HG02981 (cell line): ENCODE data around the gene DNMT3B.

Experiments used
- ATAC-seq: cut with Tn5 transposase; IDR thresholded peaks from one replicate; pipeline ENCODE4 v1.9.1; 2021; ENCODE audit warnings: mild to moderate bottlenecking, moderate library complexity; ENCODE audit not compliant: unreplicated experiment

The DNMT3B gene

GRCh38 chr20:32820698-32821377 lies 58.7 kb downstream of the DNMT3B start:
- ATAC-seq = no peak

- ATAC-seq = no peak
Measured at GRCh38 chr20:32822225-32822624, 60.0 kb downstream of the DNMT3B start.

- ATAC-seq = no peak
Measured at GRCh38 chr20:32823078-32823477, 60.9 kb downstream of the DNMT3B start.

- no peak for ATAC-seq
Measured at GRCh38 chr20:32823737-32824588, 61.8 kb downstream of the DNMT3B start.

- ATAC-seq = no peak
Measured at GRCh38 chr20:32828029-32828680, 66.0 kb downstream of the DNMT3B start.

GRCh38 chr20:32829311-32830005 lies 67.3 kb downstream of the DNMT3B start:
- ATAC-seq = no peak

GRCh38 chr20:32830437-32830836 lies 68.3 kb downstream of the DNMT3B start:
- no peak for ATAC-seq

GRCh38 chr20:32831982-32832381 lies 69.8 kb downstream of the DNMT3B start:
- ATAC-seq = no peak

- no peak for ATAC-seq
Measured at GRCh38 chr20:32832664-32833063, 70.5 kb downstream of the DNMT3B start.

- ATAC-seq = no peak
Measured at GRCh38 chr20:32834972-32835371, 72.8 kb downstream of the DNMT3B start.

GRCh38 chr20:32837157-32837556 lies 75.0 kb downstream of the DNMT3B start:
- ATAC-seq = no peak

- no peak for ATAC-seq
Measured at GRCh38 chr20:32839227-32839981, 77.2 kb downstream of the DNMT3B start.

- ATAC-seq = no peak
Measured at GRCh38 chr20:32839982-32840285, 77.7 kb downstream of the DNMT3B start.

- no peak for ATAC-seq
Measured at GRCh38 chr20:32841174-32841573, 79.0 kb downstream of the DNMT3B start.

- ATAC-seq = no peak
Measured at GRCh38 chr20:32841632-32842031, 79.4 kb downstream of the DNMT3B start.

GRCh38 chr20:32842688-32843524 lies 80.7 kb downstream of the DNMT3B start:
- no peak for ATAC-seq

- no peak for ATAC-seq
Measured at GRCh38 chr20:32845786-32846185, 83.6 kb downstream of the DNMT3B start.

GRCh38 chr20:32846852-32847251 lies 84.7 kb downstream of the DNMT3B start:
- no peak for ATAC-seq

GRCh38 chr20:32847964-32848363 lies 85.8 kb downstream of the DNMT3B start:
- ATAC-seq = no peak

- ATAC-seq = no peak
Measured at GRCh38 chr20:32848846-32849245, 86.7 kb downstream of the DNMT3B start.
